GM10847 (cell line): ENCODE results near the gene KDM5A.

Source experiments
- POLR2A ChIP-seq: IDR thresholded peaks from 2 replicates; pipeline ENCODE4 v1.6.1; 2011; ENCODE audit not compliant: insufficient read length; ENCODE audit errors: extremely low read depth

KDM5A gene

GRCh38 chr12:334125-334524 lies 55.0 kb downstream of the KDM5A start:
- TF ChIP-seq POLR2A: no peak

- no peak for TF ChIP-seq POLR2A
These were observed 56.4 kb downstream of the KDM5A start for GRCh38 chr12:332581-333205.

- TF ChIP-seq POLR2A: no peak
These were observed 57.8 kb downstream of the KDM5A start for GRCh38 chr12:331287-331686.

- TF ChIP-seq POLR2A: no peak
These were observed 63.2 kb downstream of the KDM5A start for GRCh38 chr12:325906-326305.

- TF ChIP-seq POLR2A: no peak
These were observed 65.6 kb downstream of the KDM5A start for GRCh38 chr12:323507-323906.

- no peak for TF ChIP-seq POLR2A
These were observed 67.4 kb downstream of the KDM5A start for GRCh38 chr12:321606-322326.

GRCh38 chr12:318759-319515 lies 70.2 kb downstream of the KDM5A start:
- TF ChIP-seq POLR2A: no peak

- no peak for TF ChIP-seq POLR2A
These were observed 80.6 kb downstream of the KDM5A start for GRCh38 chr12:308511-308910.

- TF ChIP-seq POLR2A: no peak
These were observed 81.7 kb downstream of the KDM5A start for GRCh38 chr12:307406-307805.

- no peak for TF ChIP-seq POLR2A
These were observed 84.3 kb downstream of the KDM5A start for GRCh38 chr12:304805-305204.

GRCh38 chr12:295132-295531 lies 94.0 kb downstream of the KDM5A start:
- TF ChIP-seq POLR2A: no peak

- no peak for TF ChIP-seq POLR2A
These were observed 95.9 kb downstream of the KDM5A start for GRCh38 chr12:293199-293598.

GRCh38 chr12:292186-292585 lies 96.9 kb downstream of the KDM5A start:
- no peak for TF ChIP-seq POLR2A

- no peak for TF ChIP-seq POLR2A
These were observed 97.9 kb downstream of the KDM5A start for GRCh38 chr12:291153-291723.

- no peak for TF ChIP-seq POLR2A
These were observed 100.4 kb downstream of the KDM5A start for GRCh38 chr12:288687-289086.
